ENCODE results near the gene F8.

DNA sequence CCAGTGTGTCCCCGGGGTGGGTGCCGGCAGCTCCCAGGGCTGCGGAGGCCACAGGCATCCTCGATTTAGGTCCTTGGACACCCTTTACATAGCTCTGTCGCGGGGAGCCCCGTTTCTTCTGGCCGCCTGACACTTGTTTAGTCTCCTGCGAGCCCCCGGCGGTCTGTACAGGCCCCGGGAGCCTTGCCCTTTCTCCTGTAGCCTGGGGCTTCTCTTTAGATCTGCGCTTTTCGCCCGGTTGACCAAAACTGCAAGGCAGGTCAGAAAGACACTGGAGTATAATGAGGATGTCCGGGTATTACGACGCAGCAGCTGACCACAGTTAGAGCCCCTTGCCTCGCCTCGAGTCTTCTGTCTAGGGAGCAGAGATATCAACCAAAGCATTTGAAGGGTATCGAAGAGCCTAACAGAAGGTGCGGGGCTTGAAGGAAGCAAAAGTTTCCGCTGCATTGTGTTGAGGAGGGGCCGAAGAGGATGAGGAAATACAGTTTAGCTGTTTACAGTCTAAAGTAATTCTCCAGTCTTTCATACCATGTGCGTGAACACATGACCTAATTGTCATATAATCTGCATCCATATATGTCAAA lies 49.3 kb upstream of the F8 start:
- TF ChIP-seq, protein P1, sequence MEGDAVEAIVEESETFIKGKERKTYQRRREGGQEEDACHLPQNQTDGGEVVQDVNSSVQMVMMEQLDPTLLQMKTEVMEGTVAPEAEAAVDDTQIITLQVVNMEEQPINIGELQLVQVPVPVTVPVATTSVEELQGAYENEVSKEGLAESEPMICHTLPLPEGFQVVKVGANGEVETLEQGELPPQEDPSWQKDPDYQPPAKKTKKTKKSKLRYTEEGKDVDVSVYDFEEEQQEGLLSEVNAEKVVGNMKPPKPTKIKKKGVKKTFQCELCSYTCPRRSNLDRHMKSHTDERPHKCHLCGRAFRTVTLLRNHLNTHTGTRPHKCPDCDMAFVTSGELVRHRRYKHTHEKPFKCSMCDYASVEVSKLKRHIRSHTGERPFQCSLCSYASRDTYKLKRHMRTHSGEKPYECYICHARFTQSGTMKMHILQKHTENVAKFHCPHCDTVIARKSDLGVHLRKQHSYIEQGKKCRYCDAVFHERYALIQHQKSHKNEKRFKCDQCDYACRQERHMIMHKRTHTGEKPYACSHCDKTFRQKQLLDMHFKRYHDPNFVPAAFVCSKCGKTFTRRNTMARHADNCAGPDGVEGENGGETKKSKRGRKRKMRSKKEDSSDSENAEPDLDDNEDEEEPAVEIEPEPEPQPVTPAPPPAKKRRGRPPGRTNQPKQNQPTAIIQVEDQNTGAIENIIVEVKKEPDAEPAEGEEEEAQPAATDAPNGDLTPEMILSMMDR (IDR thresholded peaks at IDR 0.05): no peak
- no peak for TF ChIP-seq POLR2A (IDR thresholded peaks at IDR 0.05)
